ENCODE results near the gene DAGLB. TPM values are rescaled to one million over a fixed set of nuclear protein-coding genes. Genes with fewer than 3 reads are reported as not detected.

DAGLB gene
- total RNA-seq, 1 donor from 2014 or later, result 30.0 TPM

DNA sequence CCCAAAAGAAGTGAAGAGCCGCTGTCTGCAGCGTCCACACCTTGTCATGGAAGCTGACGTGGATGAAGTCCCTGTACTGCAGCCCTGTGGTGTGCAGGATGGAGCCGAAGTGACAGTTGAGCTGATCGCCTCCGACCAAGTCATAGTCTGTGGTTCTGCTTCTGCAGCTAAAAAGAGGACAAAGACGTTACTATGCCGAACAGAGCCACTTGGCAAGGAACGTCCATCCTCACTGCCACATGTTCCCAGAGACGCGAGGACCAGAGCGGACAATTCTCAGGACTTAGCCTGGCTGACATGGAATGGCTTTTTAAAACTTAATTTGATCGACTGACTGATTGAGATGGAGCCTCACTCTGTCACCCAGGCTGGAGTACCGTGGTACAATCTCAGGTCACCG lies 21.8 kb downstream of the DAGLB start:
- Mint-ChIP-seq H3K27ac (ENCODE audit: unreplicated experiment) (no peak overlapping the region), H3K36me3 (ENCODE audit: low read depth) (peaks cover 29% of the 10 kb centered on the region), H3K4me3 (ENCODE audit: unreplicated experiment) (no peak overlapping the region), H3K27me3 (ENCODE audit: low read depth) (no peaks in the 10 kb centered on the region), H3K9me3 (ENCODE audit: low read depth) (no peaks in the 10 kb centered on the region), H3K4me1 (ENCODE audit: low read depth) (peaks cover 16% of the 10 kb centered on the region)
- TF ChIP-seq, protein P1, sequence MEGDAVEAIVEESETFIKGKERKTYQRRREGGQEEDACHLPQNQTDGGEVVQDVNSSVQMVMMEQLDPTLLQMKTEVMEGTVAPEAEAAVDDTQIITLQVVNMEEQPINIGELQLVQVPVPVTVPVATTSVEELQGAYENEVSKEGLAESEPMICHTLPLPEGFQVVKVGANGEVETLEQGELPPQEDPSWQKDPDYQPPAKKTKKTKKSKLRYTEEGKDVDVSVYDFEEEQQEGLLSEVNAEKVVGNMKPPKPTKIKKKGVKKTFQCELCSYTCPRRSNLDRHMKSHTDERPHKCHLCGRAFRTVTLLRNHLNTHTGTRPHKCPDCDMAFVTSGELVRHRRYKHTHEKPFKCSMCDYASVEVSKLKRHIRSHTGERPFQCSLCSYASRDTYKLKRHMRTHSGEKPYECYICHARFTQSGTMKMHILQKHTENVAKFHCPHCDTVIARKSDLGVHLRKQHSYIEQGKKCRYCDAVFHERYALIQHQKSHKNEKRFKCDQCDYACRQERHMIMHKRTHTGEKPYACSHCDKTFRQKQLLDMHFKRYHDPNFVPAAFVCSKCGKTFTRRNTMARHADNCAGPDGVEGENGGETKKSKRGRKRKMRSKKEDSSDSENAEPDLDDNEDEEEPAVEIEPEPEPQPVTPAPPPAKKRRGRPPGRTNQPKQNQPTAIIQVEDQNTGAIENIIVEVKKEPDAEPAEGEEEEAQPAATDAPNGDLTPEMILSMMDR (IDR thresholded peaks at IDR 0.05), result no peak
- DNase-seq (ENCODE audit: low spot score), result no peak

DNA sequence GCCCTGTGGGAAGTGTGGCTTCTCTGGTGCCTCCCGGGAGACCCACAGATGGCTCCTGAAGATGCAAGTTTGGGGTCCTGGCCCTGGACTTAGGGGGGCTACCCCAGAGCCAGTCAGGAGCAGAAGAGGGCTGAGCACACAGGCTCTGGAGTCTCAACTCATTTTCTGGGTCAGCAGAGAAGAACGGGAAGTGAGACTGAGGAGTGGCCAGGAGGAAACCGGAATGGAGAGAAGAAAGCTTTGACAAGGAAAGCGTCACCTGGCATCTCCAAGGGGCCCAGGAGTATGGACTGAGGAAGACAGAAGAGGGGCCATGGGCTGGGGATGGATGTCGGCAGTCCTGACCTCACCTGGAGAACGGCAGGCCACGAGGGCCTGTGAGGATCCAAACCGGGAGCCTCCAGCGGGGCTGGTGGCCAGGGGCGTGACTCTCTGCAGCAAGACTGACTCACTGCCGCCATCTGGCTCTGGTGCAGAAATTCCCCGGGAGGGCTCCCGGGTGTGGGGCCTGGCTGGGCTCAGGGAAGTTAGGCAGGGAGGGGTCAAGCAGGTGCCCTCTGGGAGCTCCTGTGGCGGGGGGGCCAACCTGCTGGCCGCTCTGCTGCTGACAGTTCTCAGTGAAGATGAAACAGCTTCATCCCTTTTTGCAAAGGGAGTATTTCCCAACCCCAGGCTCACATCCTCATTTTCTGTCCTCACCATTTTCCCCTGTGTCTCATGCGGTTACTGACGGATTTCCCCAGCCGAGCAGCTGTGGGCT lies 23.6 kb downstream of the DAGLB start:
- Mint-ChIP-seq H3K4me3 (ENCODE audit: unreplicated experiment) (no peak overlapping the region), H3K27me3 (ENCODE audit: low read depth) (no peaks in the 10 kb centered on the region), H3K4me1 (ENCODE audit: low read depth) (peaks cover 1% of the 10 kb centered on the region), H3K36me3 (ENCODE audit: low read depth) (peaks cover 29% of the 10 kb centered on the region), H3K9me3 (ENCODE audit: low read depth) (no peaks in the 10 kb centered on the region), H3K27ac (ENCODE audit: unreplicated experiment) (no peak overlapping the region)
- TF ChIP-seq, protein P1 (IDR thresholded peaks at IDR 0.05), result no peak
- DNase-seq (ENCODE audit: low spot score), result no peak

DNA sequence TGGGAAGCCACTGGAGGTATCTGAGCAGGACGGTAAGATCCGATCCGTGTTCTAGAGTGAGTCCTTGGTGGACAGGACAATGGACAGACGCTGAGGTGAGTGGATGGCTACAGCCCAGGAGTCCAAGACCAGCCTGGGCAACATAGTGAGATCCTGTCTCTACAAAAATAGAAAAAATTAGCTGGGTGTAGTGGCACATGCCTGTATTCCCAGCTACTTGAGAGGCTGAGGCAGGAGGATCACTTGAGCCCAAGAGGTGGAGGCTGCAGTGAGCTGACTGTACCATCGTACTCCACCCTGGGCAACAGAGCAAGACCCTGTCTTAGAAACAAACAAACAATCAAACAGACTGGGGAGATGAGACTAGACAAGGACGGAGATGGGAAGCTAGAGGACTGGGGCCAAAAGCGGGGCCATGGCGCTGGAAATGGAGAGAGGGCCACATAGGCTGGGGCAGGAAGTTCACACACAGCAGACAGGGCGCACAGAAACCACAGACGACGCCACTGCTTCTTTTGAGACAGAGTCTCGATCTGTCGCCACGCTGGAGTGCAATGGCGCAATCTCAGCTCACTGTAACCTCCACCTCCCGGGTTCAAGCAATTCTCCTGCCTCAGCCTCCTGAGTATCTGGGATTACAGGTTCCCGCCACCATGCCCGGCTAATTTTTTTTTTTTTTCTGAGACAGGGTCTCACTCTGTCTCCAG lies 24.7 kb downstream of the DAGLB start:
- DNase-seq (ENCODE audit: low spot score), result no peak
- H3K4me3 Mint-ChIP-seq (ENCODE audit: unreplicated experiment), result no peak overlapping the region
- no peaks in the 10 kb centered on the region for H3K9me3 Mint-ChIP-seq (ENCODE audit: low read depth)
- peaks cover 28% of the 10 kb centered on the region for H3K36me3 Mint-ChIP-seq (ENCODE audit: low read depth)
- no peaks in the 10 kb centered on the region for H3K27me3 Mint-ChIP-seq (ENCODE audit: low read depth)
- H3K27ac Mint-ChIP-seq (ENCODE audit: unreplicated experiment), result no peak overlapping the region
- TF ChIP-seq, protein P1 (IDR thresholded peaks at IDR 0.05), result no peak
- H3K4me1 Mint-ChIP-seq (ENCODE audit: low read depth), result no peaks in the 10 kb centered on the region

DNA sequence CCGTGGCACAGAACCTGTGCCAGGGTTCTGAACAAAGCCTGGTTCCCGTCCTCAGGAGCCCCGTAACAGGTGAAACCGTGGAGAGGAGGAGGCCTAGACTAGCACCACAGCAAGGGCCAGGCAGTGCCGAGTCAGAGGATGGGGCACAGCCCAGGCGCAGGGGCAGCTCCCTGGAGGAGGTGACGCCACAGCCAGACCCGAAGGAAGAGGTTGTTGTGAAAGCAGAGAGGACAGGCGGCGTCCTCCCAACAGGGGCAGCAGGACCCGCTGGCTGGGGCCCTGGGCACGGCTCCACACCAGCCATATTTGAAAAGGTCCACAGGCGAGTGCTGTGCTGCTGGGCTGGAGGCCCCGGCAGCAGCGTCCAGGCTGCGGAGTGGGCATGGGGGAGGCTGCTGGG lies 25.7 kb downstream of the DAGLB start:
- TF ChIP-seq, protein P1 (IDR thresholded peaks at IDR 0.05), result no peak
- Mint-ChIP-seq H3K4me1 (ENCODE audit: low read depth) (no peaks in the 10 kb centered on the region), H3K4me3 (ENCODE audit: unreplicated experiment) (no peak overlapping the region), H3K9me3 (ENCODE audit: low read depth) (no peaks in the 10 kb centered on the region), H3K36me3 (ENCODE audit: low read depth) (peaks cover 24% of the 10 kb centered on the region), H3K27me3 (ENCODE audit: low read depth) (no peaks in the 10 kb centered on the region), H3K27ac (ENCODE audit: unreplicated experiment) (no peak overlapping the region)
- DNase-seq (ENCODE audit: low spot score), result no peak

DNA sequence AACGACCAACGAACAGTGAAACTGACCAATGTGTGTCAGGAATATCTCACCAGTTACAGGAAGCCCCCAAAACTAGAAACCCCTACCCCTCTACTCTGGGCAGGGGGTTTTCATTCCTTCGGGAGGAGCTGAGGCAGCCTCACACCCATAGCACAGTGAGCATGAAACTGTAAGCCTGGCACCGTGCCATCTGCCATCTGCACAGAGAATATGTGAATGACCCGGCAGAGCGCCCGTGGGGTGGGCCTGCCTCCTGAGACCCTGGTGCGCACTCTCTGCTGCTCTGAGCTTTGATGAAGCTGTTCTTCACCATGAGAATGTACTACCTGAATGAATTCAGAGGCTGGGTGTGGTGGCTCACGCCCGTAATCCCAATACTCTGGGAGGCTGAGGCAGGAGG lies 27.1 kb downstream of the DAGLB start:
- Mint-ChIP-seq H3K27me3 (ENCODE audit: low read depth) (no peaks in the 10 kb centered on the region), H3K9me3 (ENCODE audit: low read depth) (no peaks in the 10 kb centered on the region), H3K4me3 (ENCODE audit: unreplicated experiment) (no peak overlapping the region), H3K27ac (ENCODE audit: unreplicated experiment) (no peak overlapping the region), H3K36me3 (ENCODE audit: low read depth) (peaks cover 23% of the 10 kb centered on the region), H3K4me1 (ENCODE audit: low read depth) (peaks cover 3% of the 10 kb centered on the region)
- TF ChIP-seq, protein P1 (IDR thresholded peaks at IDR 0.05), result no peak
- no peak for DNase-seq (ENCODE audit: low spot score)

Data from chondrocyte (in vitro differentiated cells).